ENCODE results near the gene PGLYRP2. TPM values are rescaled to one million over a fixed set of nuclear protein-coding genes. Genes with fewer than 3 reads are reported as not detected.
"Not testable (repeated sequence)": the region's sequence is repeated elsewhere in the genome, so short reads cannot be mapped to it uniquely, and the experiment has no call there.

Gene PGLYRP2
- total and polyA plus RNA-seq, 2 experiments from 2014 or later = not detected

- TF ChIP-seq CTCF (IDR thresholded peaks at IDR 0.05; ENCODE audit: low read depth, low read length) = no peak
- Histone ChIP-seq H3K4me3 (no peak overlapping the region), H3K9me3 (ENCODE audit: low read depth) (no peaks in the 10 kb centered on the region), H3K4me1 (ENCODE audit: low read depth) (no peaks in the 10 kb centered on the region), H3K36me3 (no peaks in the 10 kb centered on the region), H3K27me3 (no peaks in the 10 kb centered on the region), H3K27ac (no peak overlapping the region)
- no peak for DNase-seq (ENCODE audit: low read depth in 1 of 2, low spot score in 1 of 2)
These were observed 19.0 kb upstream of the PGLYRP2 start for GRCh38 chr19:15498156-15498858.

GRCh38 chr19:15495151-15495550, 15.8 kb upstream of the PGLYRP2 start:
- DNase-seq (ENCODE audit: low read depth in 1 of 2, low spot score in 1 of 2) = no peak
- H3K4me1 ChIP-seq (ENCODE audit: low read depth) = no peaks in the 10 kb centered on the region
- no peak overlapping the region for H3K4me3 ChIP-seq
- no peaks in the 10 kb centered on the region for H3K9me3 ChIP-seq (ENCODE audit: low read depth)
- no peak overlapping the region for H3K27ac ChIP-seq
- H3K27me3 ChIP-seq = no peaks in the 10 kb centered on the region
- no peak for TF ChIP-seq CTCF (IDR thresholded peaks at IDR 0.05; ENCODE audit: low read depth, low read length)
- no peaks in the 10 kb centered on the region for H3K36me3 ChIP-seq

DNA sequence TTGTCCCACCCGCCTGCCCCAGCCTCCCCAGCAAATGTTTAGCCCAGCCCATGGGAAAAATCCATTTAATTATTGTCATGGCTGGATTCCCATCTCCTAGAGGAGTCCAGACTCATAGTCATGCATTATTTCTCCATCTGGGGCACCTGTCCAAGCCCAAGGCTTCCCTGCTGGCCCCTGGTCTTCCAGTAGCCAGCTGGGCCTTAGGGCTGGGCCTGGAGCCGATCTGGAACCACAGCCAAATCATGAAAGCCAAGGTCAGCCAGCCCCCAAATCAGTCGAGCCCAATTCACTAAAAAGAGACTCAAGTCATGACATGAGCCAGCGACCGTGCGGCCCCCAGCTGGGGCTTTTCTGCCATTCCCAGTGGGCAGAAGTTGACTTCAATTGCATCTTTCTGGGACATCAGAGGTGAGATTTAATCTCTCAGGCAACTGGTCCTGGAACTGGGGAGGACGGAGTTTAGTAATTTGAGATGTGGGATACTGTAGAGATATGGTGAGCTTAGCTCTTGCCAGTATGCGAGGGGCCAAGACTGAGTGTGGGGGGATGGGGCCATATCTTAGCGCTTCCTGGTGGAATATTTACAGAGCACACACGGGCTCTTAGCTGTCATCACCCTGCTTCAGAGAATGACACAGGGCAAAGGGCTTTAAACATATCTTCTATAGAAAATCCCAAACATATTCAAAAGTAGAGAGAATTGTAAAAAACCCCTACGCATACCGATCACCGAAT, 9.4 kb upstream of the PGLYRP2 start:
- Histone ChIP-seq H3K27ac (no peak overlapping the region), H3K27me3 (no peaks in the 10 kb centered on the region), H3K4me3 (no peak overlapping the region), H3K36me3 (no peaks in the 10 kb centered on the region), H3K9me3 (ENCODE audit: low read depth) (no peaks in the 10 kb centered on the region), H3K4me1 (ENCODE audit: low read depth) (no peaks in the 10 kb centered on the region)
- peak in 1 of 2 donors; percentile 54 for DNase-seq (ENCODE audit: low read depth in 1 of 2, low spot score in 1 of 2)
- TF ChIP-seq CTCF (IDR thresholded peaks at IDR 0.05; ENCODE audit: low read depth, low read length) = no peak

DNA sequence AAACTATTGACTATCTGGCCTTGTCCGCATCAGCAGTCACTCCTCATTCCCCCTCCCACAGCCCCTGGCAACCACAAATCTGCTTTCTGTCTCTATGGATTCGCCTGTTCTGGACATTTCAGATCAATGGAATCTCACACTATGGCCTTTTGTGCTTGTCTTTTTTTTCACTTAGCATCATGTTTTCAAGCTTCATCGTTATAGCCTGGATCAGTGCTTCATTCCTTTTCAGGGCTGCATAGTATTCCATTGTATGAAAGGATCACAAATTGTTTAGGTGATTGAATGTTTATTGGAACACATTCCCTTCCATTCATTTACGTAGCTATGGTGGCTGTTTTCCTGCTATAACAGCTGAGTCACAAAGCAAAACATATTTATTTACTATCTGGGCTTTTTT, 7.7 kb upstream of the PGLYRP2 start:
- Histone ChIP-seq H3K27ac (no peak overlapping the region), H3K9me3 (ENCODE audit: low read depth) (no peaks in the 10 kb centered on the region)
- TF ChIP-seq CTCF (IDR thresholded peaks at IDR 0.05; ENCODE audit: low read depth, low read length) = no peak

DNA sequence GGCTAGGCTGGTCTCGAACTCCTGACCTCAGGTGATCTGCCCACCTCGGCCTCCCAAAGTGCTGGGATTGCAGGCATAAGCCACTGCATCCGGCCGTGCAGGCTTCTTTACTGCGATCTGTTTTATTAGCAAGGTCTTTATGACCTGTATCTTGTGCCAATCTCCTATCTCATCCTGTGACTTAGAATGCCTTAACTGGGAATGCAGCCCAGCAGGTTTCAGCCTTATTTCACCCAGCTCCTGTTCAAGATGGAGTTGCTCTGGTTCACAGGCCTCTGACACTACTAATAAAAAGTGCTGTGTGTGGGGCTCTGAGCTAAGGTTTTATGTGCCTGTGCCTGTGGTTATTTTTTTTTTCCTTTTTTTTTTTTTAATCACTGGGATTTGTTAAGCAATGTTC, 6.5 kb upstream of the PGLYRP2 start:
- H3K27ac ChIP-seq; H3K4me3 ChIP-seq; DNase-seq (ENCODE audit: low read depth in 1 of 2, low spot score in 1 of 2); H3K27me3 ChIP-seq; H3K4me1 ChIP-seq (ENCODE audit: low read depth); H3K9me3 ChIP-seq (ENCODE audit: low read depth); H3K36me3 ChIP-seq: not testable (repeated sequence)

More for the DNA sequence above, 7.7 kb upstream of the PGLYRP2 start:
- Histone ChIP-seq H3K27me3 (no peaks in the 10 kb centered on the region), H3K4me3 (no peak overlapping the region), H3K4me1 (ENCODE audit: low read depth) (no peaks in the 10 kb centered on the region), H3K36me3 (no peaks in the 10 kb centered on the region)
- no peak for DNase-seq (ENCODE audit: low read depth in 1 of 2, low spot score in 1 of 2)

DNA sequence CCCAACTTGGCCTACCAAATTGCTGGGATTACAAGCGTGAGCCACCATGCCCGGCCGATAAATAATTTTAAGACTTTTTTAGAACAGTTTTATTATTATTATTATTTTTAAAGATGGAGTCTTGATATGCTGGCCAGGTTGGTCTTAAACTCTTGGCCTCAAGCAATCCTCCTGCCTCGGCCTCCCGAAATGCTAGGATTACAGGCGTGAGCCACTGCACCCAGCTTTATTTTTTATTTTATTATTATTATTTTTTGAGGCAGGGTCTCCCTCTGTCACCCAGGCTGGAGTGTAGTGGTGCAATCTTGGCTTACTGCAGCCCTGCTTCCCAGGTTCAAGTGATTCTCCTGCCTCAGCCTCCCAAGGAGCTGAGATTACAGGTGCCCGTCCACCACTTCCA, 1.7 kb upstream of the PGLYRP2 start:
- H3K4me1 ChIP-seq (ENCODE audit: low read depth); H3K4me3 ChIP-seq; DNase-seq (ENCODE audit: low read depth in 1 of 2, low spot score in 1 of 2); H3K36me3 ChIP-seq; H3K27ac ChIP-seq; H3K27me3 ChIP-seq; H3K9me3 ChIP-seq (ENCODE audit: low read depth): not testable (repeated sequence)

Data from cardiac muscle cell (in vitro differentiated cells and primary cell).